ENCODE measurements around the gene STRIP2. TPM values are rescaled to one million over a fixed set of nuclear protein-coding genes. Genes with fewer than 3 reads are reported as not detected.

STRIP2 gene
- total and polyA plus RNA-seq, 2 experiments from 2014 or later = 4.7 to 10.6 TPM

DNA sequence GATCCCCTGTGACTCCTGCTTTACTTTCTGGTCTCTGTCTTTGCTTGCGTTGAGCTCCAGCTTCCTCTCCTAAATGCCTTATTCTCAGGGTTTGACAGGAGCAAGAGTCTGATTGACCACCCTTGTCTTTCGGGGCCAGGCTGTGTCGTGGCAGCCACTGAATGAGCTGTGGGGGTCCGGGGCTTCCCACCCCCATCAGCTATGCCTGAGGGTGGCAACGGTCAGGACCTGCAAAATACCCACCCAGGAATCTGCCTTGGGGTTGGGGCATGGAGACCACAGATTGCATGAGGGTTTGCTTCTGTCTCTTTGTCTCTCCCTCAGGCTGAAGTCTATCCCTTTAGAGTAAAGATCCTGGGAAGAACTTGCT is 88.7 kb downstream of the STRIP2 start:
- no peak overlapping the region for H3K27ac Mint-ChIP-seq
- no peak for ATAC-seq
- Histone ChIP-seq H3K27ac (ENCODE audit: low read depth) (no peak overlapping the region), H3K4me3 (no peak overlapping the region), H3F3A (replicated peaks; ENCODE audit: low read depth) (0 out of 2 replicates have a peak, but pooled peaks cover 3% of the 10 kb centered on the region), H3K9me2 (ENCODE audit: insufficient read depth) (no peaks in the 10 kb centered on the region; the same call in 1 of the 2 replicates), H4K20me1 (replicated peaks; ENCODE audit: insufficient read depth) (no peaks in the 10 kb centered on the region), H2AFZ (peak overlapping the region; percentile 86; the same call in 1 of the 2 replicates), H3K27me3 (ENCODE audit: insufficient read depth) (no peaks in the 10 kb centered on the region), H3K36me3 (ENCODE audit: insufficient read depth) (no peaks in the 10 kb centered on the region), H3K79me2 (replicated peaks; ENCODE audit: insufficient read depth) (no peaks in the 10 kb centered on the region), H3K4me2 (no peak overlapping the region), H3K4me1 (ENCODE audit: insufficient read depth) (peaks cover 8% of the 10 kb centered on the region)
- TF ChIP-seq POLR2AphosphoS5 (IDR thresholded peaks at IDR 0.05; ENCODE audit: low read depth) (no peak), ZNF331 (CRISPR knock-in tag; IDR thresholded peaks at IDR 0.05; ENCODE audit: low read depth) (no peak), STAT1 (IDR thresholded peaks at IDR 0.05; ENCODE audit: unreplicated experiment) (no peak), CREB1 (CRISPR knock-in tag; IDR thresholded peaks at IDR 0.05; ENCODE audit: low read depth) (no peak), EZH2phosphoT487 (IDR thresholded peaks at IDR 0.05; ENCODE audit: unreplicated experiment) (no peak), ZNF114 (CRISPR knock-in tag; IDR thresholded peaks at IDR 0.05) (no peak), JUNB (IDR thresholded peaks at IDR 0.05; ENCODE audit: unreplicated experiment) (no peak), NANOG (IDR thresholded peaks at IDR 0.05; ENCODE audit: borderline replicate concordance) (no peak), EZH2 (IDR thresholded peaks at IDR 0.05; ENCODE audit: low read depth, unreplicated experiment) (no peak)
- TF ChIP-seq, protein P1, sequence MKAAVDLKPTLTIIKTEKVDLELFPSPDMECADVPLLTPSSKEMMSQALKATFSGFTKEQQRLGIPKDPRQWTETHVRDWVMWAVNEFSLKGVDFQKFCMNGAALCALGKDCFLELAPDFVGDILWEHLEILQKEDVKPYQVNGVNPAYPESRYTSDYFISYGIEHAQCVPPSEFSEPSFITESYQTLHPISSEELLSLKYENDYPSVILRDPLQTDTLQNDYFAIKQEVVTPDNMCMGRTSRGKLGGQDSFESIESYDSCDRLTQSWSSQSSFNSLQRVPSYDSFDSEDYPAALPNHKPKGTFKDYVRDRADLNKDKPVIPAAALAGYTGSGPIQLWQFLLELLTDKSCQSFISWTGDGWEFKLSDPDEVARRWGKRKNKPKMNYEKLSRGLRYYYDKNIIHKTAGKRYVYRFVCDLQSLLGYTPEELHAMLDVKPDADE (IDR thresholded peaks at IDR 0.05) = no peak
- TF ChIP-seq, protein P2, sequence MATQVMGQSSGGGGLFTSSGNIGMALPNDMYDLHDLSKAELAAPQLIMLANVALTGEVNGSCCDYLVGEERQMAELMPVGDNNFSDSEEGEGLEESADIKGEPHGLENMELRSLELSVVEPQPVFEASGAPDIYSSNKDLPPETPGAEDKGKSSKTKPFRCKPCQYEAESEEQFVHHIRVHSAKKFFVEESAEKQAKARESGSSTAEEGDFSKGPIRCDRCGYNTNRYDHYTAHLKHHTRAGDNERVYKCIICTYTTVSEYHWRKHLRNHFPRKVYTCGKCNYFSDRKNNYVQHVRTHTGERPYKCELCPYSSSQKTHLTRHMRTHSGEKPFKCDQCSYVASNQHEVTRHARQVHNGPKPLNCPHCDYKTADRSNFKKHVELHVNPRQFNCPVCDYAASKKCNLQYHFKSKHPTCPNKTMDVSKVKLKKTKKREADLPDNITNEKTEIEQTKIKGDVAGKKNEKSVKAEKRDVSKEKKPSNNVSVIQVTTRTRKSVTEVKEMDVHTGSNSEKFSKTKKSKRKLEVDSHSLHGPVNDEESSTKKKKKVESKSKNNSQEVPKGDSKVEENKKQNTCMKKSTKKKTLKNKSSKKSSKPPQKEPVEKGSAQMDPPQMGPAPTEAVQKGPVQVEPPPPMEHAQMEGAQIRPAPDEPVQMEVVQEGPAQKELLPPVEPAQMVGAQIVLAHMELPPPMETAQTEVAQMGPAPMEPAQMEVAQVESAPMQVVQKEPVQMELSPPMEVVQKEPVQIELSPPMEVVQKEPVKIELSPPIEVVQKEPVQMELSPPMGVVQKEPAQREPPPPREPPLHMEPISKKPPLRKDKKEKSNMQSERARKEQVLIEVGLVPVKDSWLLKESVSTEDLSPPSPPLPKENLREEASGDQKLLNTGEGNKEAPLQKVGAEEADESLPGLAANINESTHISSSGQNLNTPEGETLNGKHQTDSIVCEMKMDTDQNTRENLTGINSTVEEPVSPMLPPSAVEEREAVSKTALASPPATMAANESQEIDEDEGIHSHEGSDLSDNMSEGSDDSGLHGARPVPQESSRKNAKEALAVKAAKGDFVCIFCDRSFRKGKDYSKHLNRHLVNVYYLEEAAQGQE (IDR thresholded peaks at IDR 0.05; ENCODE audit: unreplicated experiment) = no peak
- TF ChIP-seq, protein P3, sequence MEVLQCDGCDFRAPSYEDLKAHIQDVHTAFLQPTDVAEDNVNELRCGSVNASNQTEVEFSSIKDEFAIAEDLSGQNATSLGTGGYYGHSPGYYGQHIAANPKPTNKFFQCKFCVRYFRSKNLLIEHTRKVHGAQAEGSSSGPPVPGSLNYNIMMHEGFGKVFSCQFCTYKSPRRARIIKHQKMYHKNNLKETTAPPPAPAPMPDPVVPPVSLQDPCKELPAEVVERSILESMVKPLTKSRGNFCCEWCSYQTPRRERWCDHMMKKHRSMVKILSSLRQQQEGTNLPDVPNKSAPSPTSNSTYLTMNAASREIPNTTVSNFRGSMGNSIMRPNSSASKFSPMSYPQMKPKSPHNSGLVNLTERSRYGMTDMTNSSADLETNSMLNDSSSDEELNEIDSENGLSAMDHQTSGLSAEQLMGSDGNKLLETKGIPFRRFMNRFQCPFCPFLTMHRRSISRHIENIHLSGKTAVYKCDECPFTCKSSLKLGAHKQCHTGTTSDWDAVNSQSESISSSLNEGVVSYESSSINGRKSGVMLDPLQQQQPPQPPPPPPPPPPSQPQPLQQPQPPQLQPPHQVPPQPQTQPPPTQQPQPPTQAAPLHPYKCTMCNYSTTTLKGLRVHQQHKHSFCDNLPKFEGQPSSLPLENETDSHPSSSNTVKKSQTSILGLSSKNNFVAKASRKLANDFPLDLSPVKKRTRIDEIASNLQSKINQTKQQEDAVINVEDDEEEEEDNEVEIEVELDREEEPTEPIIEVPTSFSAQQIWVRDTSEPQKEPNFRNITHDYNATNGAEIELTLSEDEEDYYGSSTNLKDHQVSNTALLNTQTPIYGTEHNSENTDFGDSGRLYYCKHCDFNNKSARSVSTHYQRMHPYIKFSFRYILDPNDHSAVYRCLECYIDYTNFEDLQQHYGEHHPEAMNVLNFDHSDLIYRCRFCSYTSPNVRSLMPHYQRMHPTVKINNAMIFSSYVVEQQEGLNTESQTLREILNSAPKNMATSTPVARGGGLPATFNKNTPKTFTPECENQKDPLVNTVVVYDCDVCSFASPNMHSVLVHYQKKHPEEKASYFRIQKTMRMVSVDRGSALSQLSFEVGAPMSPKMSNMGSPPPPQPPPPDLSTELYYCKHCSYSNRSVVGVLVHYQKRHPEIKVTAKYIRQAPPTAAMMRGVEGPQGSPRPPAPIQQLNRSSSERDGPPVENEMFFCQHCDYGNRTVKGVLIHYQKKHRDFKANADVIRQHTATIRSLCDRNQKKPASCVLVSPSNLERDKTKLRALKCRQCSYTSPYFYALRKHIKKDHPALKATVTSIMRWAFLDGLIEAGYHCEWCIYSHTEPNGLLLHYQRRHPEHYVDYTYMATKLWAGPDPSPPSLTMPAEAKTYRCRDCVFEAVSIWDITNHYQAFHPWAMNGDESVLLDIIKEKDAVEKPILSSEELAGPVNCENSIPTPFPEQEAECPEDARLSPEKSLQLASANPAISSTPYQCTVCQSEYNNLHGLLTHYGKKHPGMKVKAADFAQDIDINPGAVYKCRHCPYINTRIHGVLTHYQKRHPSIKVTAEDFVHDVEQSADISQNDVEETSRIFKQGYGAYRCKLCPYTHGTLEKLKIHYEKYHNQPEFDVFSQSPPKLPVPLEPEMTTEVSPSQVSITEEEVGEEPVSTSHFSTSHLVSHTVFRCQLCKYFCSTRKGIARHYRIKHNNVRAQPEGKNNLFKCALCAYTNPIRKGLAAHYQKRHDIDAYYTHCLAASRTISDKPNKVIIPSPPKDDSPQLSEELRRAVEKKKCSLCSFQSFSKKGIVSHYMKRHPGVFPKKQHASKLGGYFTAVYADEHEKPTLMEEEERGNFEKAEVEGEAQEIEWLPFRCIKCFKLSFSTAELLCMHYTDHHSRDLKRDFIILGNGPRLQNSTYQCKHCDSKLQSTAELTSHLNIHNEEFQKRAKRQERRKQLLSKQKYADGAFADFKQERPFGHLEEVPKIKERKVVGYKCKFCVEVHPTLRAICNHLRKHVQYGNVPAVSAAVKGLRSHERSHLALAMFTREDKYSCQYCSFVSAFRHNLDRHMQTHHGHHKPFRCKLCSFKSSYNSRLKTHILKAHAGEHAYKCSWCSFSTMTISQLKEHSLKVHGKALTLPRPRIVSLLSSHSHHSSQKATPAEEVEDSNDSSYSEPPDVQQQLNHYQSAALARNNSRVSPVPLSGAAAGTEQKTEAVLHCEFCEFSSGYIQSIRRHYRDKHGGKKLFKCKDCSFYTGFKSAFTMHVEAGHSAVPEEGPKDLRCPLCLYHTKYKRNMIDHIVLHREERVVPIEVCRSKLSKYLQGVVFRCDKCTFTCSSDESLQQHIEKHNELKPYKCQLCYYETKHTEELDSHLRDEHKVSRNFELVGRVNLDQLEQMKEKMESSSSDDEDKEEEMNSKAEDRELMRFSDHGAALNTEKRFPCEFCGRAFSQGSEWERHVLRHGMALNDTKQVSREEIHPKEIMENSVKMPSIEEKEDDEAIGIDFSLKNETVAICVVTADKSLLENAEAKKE (CRISPR knock-in tag; IDR thresholded peaks at IDR 0.05) = no peak
- TF ChIP-seq, protein P4, sequence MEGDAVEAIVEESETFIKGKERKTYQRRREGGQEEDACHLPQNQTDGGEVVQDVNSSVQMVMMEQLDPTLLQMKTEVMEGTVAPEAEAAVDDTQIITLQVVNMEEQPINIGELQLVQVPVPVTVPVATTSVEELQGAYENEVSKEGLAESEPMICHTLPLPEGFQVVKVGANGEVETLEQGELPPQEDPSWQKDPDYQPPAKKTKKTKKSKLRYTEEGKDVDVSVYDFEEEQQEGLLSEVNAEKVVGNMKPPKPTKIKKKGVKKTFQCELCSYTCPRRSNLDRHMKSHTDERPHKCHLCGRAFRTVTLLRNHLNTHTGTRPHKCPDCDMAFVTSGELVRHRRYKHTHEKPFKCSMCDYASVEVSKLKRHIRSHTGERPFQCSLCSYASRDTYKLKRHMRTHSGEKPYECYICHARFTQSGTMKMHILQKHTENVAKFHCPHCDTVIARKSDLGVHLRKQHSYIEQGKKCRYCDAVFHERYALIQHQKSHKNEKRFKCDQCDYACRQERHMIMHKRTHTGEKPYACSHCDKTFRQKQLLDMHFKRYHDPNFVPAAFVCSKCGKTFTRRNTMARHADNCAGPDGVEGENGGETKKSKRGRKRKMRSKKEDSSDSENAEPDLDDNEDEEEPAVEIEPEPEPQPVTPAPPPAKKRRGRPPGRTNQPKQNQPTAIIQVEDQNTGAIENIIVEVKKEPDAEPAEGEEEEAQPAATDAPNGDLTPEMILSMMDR (conservative IDR thresholded peaks at IDR 0.05; ENCODE audit: low read depth in 2 of 2) = no peak
- DNase-seq (ENCODE audit: low spot score) = no peak
- H3K4me3 Mint-ChIP-seq = no peak overlapping the region
- H3K36me3 Mint-ChIP-seq (ENCODE audit: low read depth) = no peaks in the 10 kb centered on the region
- peaks cover 28% of the 10 kb centered on the region for H3K4me1 Mint-ChIP-seq
- peaks cover 14% of the 10 kb centered on the region for H3K27me3 Mint-ChIP-seq (ENCODE audit: insufficient read depth, low read depth, poor library complexity)
- H3K9me3 Mint-ChIP-seq = no peaks in the 10 kb centered on the region; the same call in 2 of the 3 replicates
